IMR-90 (cell line): ENCODE data around the gene OR8J3. TPM values are rescaled to one million over a fixed set of nuclear protein-coding genes. Genes with fewer than 3 reads are reported as not detected.

ENCODE experiments used
- ATAC-seq: fragments of 200-7000 bp; cut with Tn5 transposase; 2 replicates; pipeline ENCODE4 v1.9.1; 2020; ENCODE audit warnings: low read depth, mild to moderate bottlenecking, moderate library complexity
- BruUV-seq: library from RNA; stranded (reverse); fragments of 400-500 nt; replicated peaks from 2 replicates; lab custom pipeline; 2021; lab: Mats Ljungman, UMichigan
- CTCF ChIA-PET: fragments of 300-600 bp; formaldehyde crosslinking; extraction: SDS; loops from one replicate; lab custom pipeline; 2021; ENCODE audit warnings: antibody characterized with exemption; lab: Yijun Ruan, JAX
- POLR2A ChIA-PET: fragments of 300-600 bp; sonication (Branson Sonifier 250); formaldehyde crosslinking; loops from one replicate; lab custom pipeline; 2022; ENCODE audit warnings: antibody characterized with exemption; ENCODE audit not compliant: unreplicated experiment; lab: Charles Lee
- DNase-seq: peaks from one replicate; pipeline ENCODE4 v3.0.0; 2013
- H2AFZ ChIP-seq: replicated peaks from 2 replicates; pipeline ENCODE3; 2013; ENCODE audit warnings: low read length, mild to moderate bottlenecking; ENCODE audit not compliant: poor library complexity
- H2AK5ac ChIP-seq: 2 replicates; pipeline ENCODE4 v1.6.1; 2013; ENCODE audit warnings: low read depth, low read length, inconsistent platforms
- H2AK9ac ChIP-seq: replicated peaks from 2 replicates; pipeline ENCODE3; 2013; ENCODE audit warnings: mild to moderate bottlenecking, low read depth, low read length, moderate library complexity; ENCODE audit not compliant: poor library complexity
- H2BK120ac ChIP-seq: 2 replicates; pipeline ENCODE4 v1.6.1; 2013; ENCODE audit warnings: low read depth, low read length, inconsistent platforms
- H2BK15ac ChIP-seq: 3 replicates; pipeline ENCODE4 v1.6.1; 2013; ENCODE audit warnings: low read depth, low read length, inconsistent platforms
- H2BK20ac ChIP-seq: 2 replicates; pipeline ENCODE4 v1.6.1; 2013; ENCODE audit warnings: low read depth, mild to moderate bottlenecking, inconsistent platforms, low read length, moderate library complexity
- H2BK5ac ChIP-seq: 2 replicates; pipeline ENCODE4 v1.6.1; 2013; ENCODE audit warnings: mild to moderate bottlenecking, low read depth, low read length, inconsistent platforms; ENCODE audit not compliant: poor library complexity, severe bottlenecking
- H3K14ac ChIP-seq: replicated peaks from 2 replicates; pipeline ENCODE4 v1.6.1; 2013; ENCODE audit warnings: low read depth, low read length, inconsistent platforms
- H3K18ac ChIP-seq: 2 replicates; pipeline ENCODE4 v1.6.1; 2013; ENCODE audit warnings: low read depth, low read length, control low read depth
- H3K23ac ChIP-seq: 2 replicates; pipeline ENCODE4 v1.6.1; 2013; ENCODE audit warnings: low read depth, low read length, inconsistent platforms
- H3K27ac ChIP-seq: 2 replicates; pipeline ENCODE4 v1.5.1; 2013; ENCODE audit warnings: mild to moderate bottlenecking, control low read depth, low read length; ENCODE audit not compliant: insufficient read depth
- H3K27me3 ChIP-seq: 2 replicates; pipeline ENCODE4 v1.6.1; 2013; ENCODE audit warnings: low read length; ENCODE audit not compliant: control insufficient read depth, insufficient read depth
- H3K36me3 ChIP-seq: 2 replicates; pipeline ENCODE4 v1.6.1; 2013; ENCODE audit warnings: low read length, mixed read lengths; ENCODE audit not compliant: control insufficient read depth, insufficient read depth
- H3K4ac ChIP-seq: 2 replicates; pipeline ENCODE4 v1.6.1; 2013; ENCODE audit warnings: low read depth, low read length, inconsistent platforms
- H3K4me1 ChIP-seq: 2 replicates; pipeline ENCODE4 v1.6.1; 2013; ENCODE audit warnings: low read length, mixed read lengths; ENCODE audit not compliant: control insufficient read depth, insufficient read depth
- H3K4me2 ChIP-seq: 2 replicates; pipeline ENCODE4 v1.6.1; 2013; ENCODE audit warnings: low read depth, mild to moderate bottlenecking, control low read depth, low read length, moderate library complexity
- H3K4me3 ChIP-seq: 2 replicates; pipeline ENCODE4 v1.5.1; 2013; ENCODE audit warnings: low read depth, mild to moderate bottlenecking, control low read depth, low read length, moderate library complexity; ENCODE audit not compliant: insufficient read depth
- H3K56ac ChIP-seq: 2 replicates; pipeline ENCODE4 v1.6.1; 2013; ENCODE audit warnings: low read length, inconsistent platforms; ENCODE audit not compliant: insufficient read depth; ENCODE audit errors: extremely low read depth
- H3K79me1 ChIP-seq, 2 experiments: 2 replicates each; pipeline ENCODE4 v1.6.1; 2013; ENCODE audit warnings: low read length in 2 of 2, inconsistent platforms in 1 of 2, low read depth in 1 of 2
- H3K9ac ChIP-seq: 2 replicates; pipeline ENCODE4 v1.6.1; 2013; ENCODE audit warnings: low read depth, low read length, control low read depth
- H3K9me1 ChIP-seq: 2 replicates; pipeline ENCODE4 v1.6.1; 2013; ENCODE audit warnings: low read length, inconsistent platforms; ENCODE audit not compliant: insufficient read depth
- H3K9me3 ChIP-seq: 2 replicates; pipeline ENCODE4 v1.6.1; 2013; ENCODE audit warnings: low read length; ENCODE audit not compliant: control insufficient read depth, insufficient read depth
- H4K20me1 ChIP-seq: 2 replicates; pipeline ENCODE4 v1.6.1; 2013; ENCODE audit warnings: low read length, inconsistent platforms; ENCODE audit not compliant: insufficient read depth
- H4K5ac ChIP-seq: 2 replicates; pipeline ENCODE4 v1.6.1; 2013; ENCODE audit warnings: mild to moderate bottlenecking, low read depth, low read length, control low read depth
- H4K8ac ChIP-seq, 2 experiments: 2 replicates each; pipeline ENCODE4 v1.6.1; 2013; ENCODE audit warnings: low read depth in 2 of 2, low read length in 2 of 2, control low read depth in 1 of 2, inconsistent platforms in 1 of 2
- H4K91ac ChIP-seq: 2 replicates; pipeline ENCODE4 v1.6.1; 2013; ENCODE audit warnings: low read depth, low read length, inconsistent platforms; ENCODE audit not compliant: insufficient read depth
- BHLHE40 ChIP-seq: fragments of 150-350 bp; IDR thresholded peaks from 2 replicates; pipeline ENCODE4 v1.6.1; 2016; ENCODE audit warnings: mild to moderate bottlenecking, low read depth, low read length
- CEBPB ChIP-seq: IDR thresholded peaks from 2 replicates; pipeline ENCODE4 v1.6.1; 2012; ENCODE audit warnings: low read depth, low read length, improper control_type of control experiment
- CHD1 ChIP-seq: IDR thresholded peaks from 2 replicates; pipeline ENCODE4 v1.6.1; 2012; ENCODE audit warnings: low read depth, low read length, improper control_type of control experiment
- CTCF ChIP-seq: conservative IDR thresholded peaks from 2 replicates; pipeline ENCODE4 v1.5.1; 2012; ENCODE audit warnings: mild to moderate bottlenecking, low read depth, low read length, improper control_type of control experiment
- FOS ChIP-seq: fragments of 150-350 bp; IDR thresholded peaks from 2 replicates; pipeline ENCODE4 v1.6.1; 2016; ENCODE audit warnings: low read depth, low read length
- MAFK ChIP-seq: IDR thresholded peaks from 2 replicates; pipeline ENCODE4 v1.6.1; 2012; ENCODE audit warnings: low read depth, low read length, improper control_type of control experiment
- MXI1 ChIP-seq: IDR thresholded peaks from 2 replicates; pipeline ENCODE4 v1.6.1; 2012; ENCODE audit warnings: low read depth, mild to moderate bottlenecking, low read length, moderate library complexity, borderline replicate concordance
- RAD21 ChIP-seq: IDR thresholded peaks from 2 replicates; pipeline ENCODE4 v1.6.1; 2012; ENCODE audit warnings: low read length, improper control_type of control experiment
- RCOR1 ChIP-seq: IDR thresholded peaks from 2 replicates; pipeline ENCODE4 v1.6.1; 2012; ENCODE audit warnings: mild to moderate bottlenecking, low read length, improper control_type of control experiment; ENCODE audit not compliant: insufficient replicate concordance
- SMC3 ChIP-seq: fragments of 150-350 bp; IDR thresholded peaks from 2 replicates; pipeline ENCODE4 v1.6.1; 2016; ENCODE audit warnings: low read depth, mild to moderate bottlenecking, antibody characterized with exemption, low read length, moderate library complexity
- WGBS, 2 experiments: methylation state at CpG; one replicate each; pipeline versions ENCODE4 v1.1.5 to v1.1.7; 2013; ENCODE audit warnings: missing lambda C conversion rate in 2 of 2; ENCODE audit not compliant: insufficient read length in 1 of 2; ENCODE audit errors: extremely low coverage in 2 of 2; 5-methylcytosine and 5-hydroxymethylcytosine counted together
- dilution Hi-C: fragments of 300-500 bp; cut with HindIII; formaldehyde crosslinking; loops from one replicate; pipeline ENCODE4 v1.14.3; 2018; ENCODE audit warnings: low sequenced_read_pairs; ENCODE audit not compliant: unreplicated experiment
- in situ Hi-C: fragments of 300-500 bp; cut with MboI; formaldehyde crosslinking; loops from 3 replicates; pipeline ENCODE4 v1.14.3; 2019; ENCODE audit warnings: low sequenced_read_pairs, inconsistent platforms, mixed read lengths
- intact Hi-C: fragments of 100-400 bp; cut with micrococcal nuclease; formaldehyde crosslinking; loops from 2 replicates; pipeline ENCODE4 v1.10.0; 2022
- microRNA-seq, 2 experiments: library from miRNA; stranded (forward) in 1 of 2; unstranded in 1 of 2; fragments of 10-50 nt in 1 of 2; fragments of <30 nt in 1 of 2; gene quantifications in 1 of 2; microRNA quantifications in 1 of 2; one replicate each; pipeline versions ENCODE3 to v1.1.0; 2013 to 2020; ENCODE audit not compliant: insufficient read depth in 1 of 2, insufficient read length in 1 of 2, unreplicated experiment in 1 of 2
- polyA plus RNA-seq, 3 experiments: library from polyadenylated mRNA; depleted of rRNA; stranded (reverse); fragments of >200 nt; gene quantifications; 2 replicates each; pipeline ENCODE4 v1.2.3, GENCODE V29; 2012; ENCODE audit warnings: low replicate concordance in 1 of 3
- small RNA-seq, 5 experiments: library from RNA; depleted of rRNA; stranded (forward); fragments of <200 nt; gene quantifications; one replicate each; pipeline ENCODE3, GENCODE V24; 2012
- total RNA-seq: library from RNA; depleted of rRNA; stranded (reverse); fragments of >200 nt; gene quantifications from 2 replicates; pipeline ENCODE4 v1.2.3, GENCODE V29; 2012; rRNA removed

OR8J3 gene
- total and polyA plus RNA-seq, 2 of the 4 experiments (the other 2 are of a cell fraction) = not detected

- no peak overlapping the region for H4K91ac ChIP-seq
- H2BK120ac ChIP-seq = no peak overlapping the region
- H4K20me1 ChIP-seq = no peaks in the 10 kb centered on the region
- intact Hi-C loops (no loop called here), in situ Hi-C loops (no loop called here), dilution Hi-C loops (no loop called here)
- no peak overlapping the region for H2AK5ac ChIP-seq
- no peak overlapping the region for H3K4me3 ChIP-seq
- no peak overlapping the region for H3K56ac ChIP-seq
- POLR2A ChIA-PET = no interaction called here
- no peak overlapping the region for H2AK9ac ChIP-seq
- no peak overlapping the region for H2AFZ ChIP-seq
- H2BK15ac ChIP-seq = no peak overlapping the region
- H3K14ac ChIP-seq = no peak overlapping the region
- no peak overlapping the region for H3K27ac ChIP-seq
- no peak overlapping the region for H2BK5ac ChIP-seq
- H3K27me3 ChIP-seq = no peaks in the 10 kb centered on the region
- H3K4me2 ChIP-seq = no peak overlapping the region
- H3K18ac ChIP-seq = no peak overlapping the region
- WGBS, 2 experiments = no CpG with 5 or more reads among the region's 3 CpGs
- TF ChIP-seq RAD21 (no peak), BHLHE40 (no peak), CHD1 (no peak), RCOR1 (no peak), CEBPB (no peak), FOS (no peak), CTCF (no peak), SMC3 (no peak), MAFK (no peak), MXI1 (no peak)
- no peak overlapping the region for H3K4ac ChIP-seq
- DNase-seq (no peak), ATAC-seq (no peak)
- no peak overlapping the region for H3K23ac ChIP-seq
- H3K9me3 ChIP-seq = no peaks in the 10 kb centered on the region; the same call in 1 of the 2 replicates
- H3K79me1 ChIP-seq = no peaks in the 10 kb centered on the region
- no peak overlapping the region for H4K5ac ChIP-seq
- no peaks in the 10 kb centered on the region for H3K9me1 ChIP-seq
- H4K8ac ChIP-seq = no peak overlapping the region
- BruUV-seq = no TSS peak
- H2BK20ac ChIP-seq = no peak overlapping the region
- H3K36me3 ChIP-seq = no peaks in the 10 kb centered on the region
- no peaks in the 10 kb centered on the region for H3K4me1 ChIP-seq
- no peak overlapping the region for H3K9ac ChIP-seq
- CTCF ChIA-PET = no interaction called here
These were observed 50.3 kb downstream of the OR8J3 start for GRCh38 chr11:56089697-56090096.

Small RNAs within 50 kb of the gene (microRNA-seq; reads per million reads assigned to microRNA genes)
- not detected for gene OR8I4P (ENCODE audit: insufficient read depth, insufficient read length)

Small RNAs within 50 kb of the gene (small RNA-seq; reads per million reads assigned to genes)
- gene OR8I4P = 0 reads per million in 5 experiments

Other genes with a start within 250 kb of the OR8J3 start
- not detected in 2 replicates for gene OR5W2, start 225.6 kb downstream of the OR8J3 start, total RNA-seq
- gene OR5W2, start 225.6 kb downstream of the OR8J3 start, polyA plus RNA-seq (2012; rRNA removed) = not detected in 2 replicates
- not detected in 2 replicates for gene OR5I1, start 203.8 kb downstream of the OR8J3 start, total RNA-seq
- not detected in 2 replicates for gene OR5I1, start 203.8 kb downstream of the OR8J3 start, polyA plus RNA-seq (2012; rRNA removed)
- gene OR10AG1, start 170.3 kb downstream of the OR8J3 start, total RNA-seq = not detected in 2 replicates
- gene OR10AG1, start 170.3 kb downstream of the OR8J3 start, polyA plus RNA-seq (2012; rRNA removed) = not detected in 2 replicates
- gene OR5F1, start 145.6 kb downstream of the OR8J3 start, total RNA-seq = not detected in 2 replicates
- not detected in 2 replicates for gene OR5F1, start 145.6 kb downstream of the OR8J3 start, polyA plus RNA-seq (2012; rRNA removed)
- not detected in 2 replicates for gene OR5AS1, start 112.5 kb downstream of the OR8J3 start, total RNA-seq
- gene OR5AS1, start 112.5 kb downstream of the OR8J3 start, polyA plus RNA-seq (2012; rRNA removed) = not detected in 2 replicates
- not detected in 2 replicates for gene OR8I2, start 46.9 kb downstream of the OR8J3 start, total RNA-seq
- not detected in 2 replicates for gene OR8I2, start 46.9 kb downstream of the OR8J3 start, polyA plus RNA-seq (2012; rRNA removed)
- gene OR8H2, start 36.5 kb downstream of the OR8J3 start, total RNA-seq = not detected in 2 replicates
- not detected in 2 replicates for gene OR8H2, start 36.5 kb downstream of the OR8J3 start, polyA plus RNA-seq (2012; rRNA removed)
- not detected in 2 replicates for gene OR8H3, start 17.8 kb downstream of the OR8J3 start, total RNA-seq
- not detected in 2 replicates for gene OR8H3, start 17.8 kb downstream of the OR8J3 start, polyA plus RNA-seq (2012; rRNA removed)
- not detected in 2 replicates for gene OR8K5, start 20.1 kb upstream of the OR8J3 start, total RNA-seq
- not detected in 2 replicates for gene OR8K5, start 20.1 kb upstream of the OR8J3 start, polyA plus RNA-seq (2012; rRNA removed)
- gene OR5J2, start 36.4 kb upstream of the OR8J3 start, total RNA-seq = not detected in 2 replicates
- gene OR5J2, start 36.4 kb upstream of the OR8J3 start, polyA plus RNA-seq (2012; rRNA removed) = not detected in 2 replicates
- not detected in 2 replicates for gene OR5T2, start 94.1 kb upstream of the OR8J3 start, total RNA-seq
- gene OR5T2, start 94.1 kb upstream of the OR8J3 start, polyA plus RNA-seq (2012; rRNA removed) = not detected in 2 replicates
- gene OR5T3, start 112.1 kb upstream of the OR8J3 start, total RNA-seq = not detected in 2 replicates
- gene OR5T3, start 112.1 kb upstream of the OR8J3 start, polyA plus RNA-seq (2012; rRNA removed) = not detected in 2 replicates
- gene OR5T1, start 134.0 kb upstream of the OR8J3 start, total RNA-seq = not detected in 2 replicates
- gene OR5T1, start 134.0 kb upstream of the OR8J3 start, polyA plus RNA-seq (2012; rRNA removed) = not detected in 2 replicates
- gene OR8H1, start 152.1 kb upstream of the OR8J3 start, total RNA-seq = not detected in 2 replicates
- gene OR8H1, start 152.1 kb upstream of the OR8J3 start, polyA plus RNA-seq (2012; rRNA removed) = not detected in 2 replicates
- gene OR8K3, start 174.9 kb upstream of the OR8J3 start, total RNA-seq = not detected in 2 replicates
- not detected in 2 replicates for gene OR8K3, start 174.9 kb upstream of the OR8J3 start, polyA plus RNA-seq (2012; rRNA removed)
- gene OR8K1, start 205.8 kb upstream of the OR8J3 start, total RNA-seq = not detected in 2 replicates
- not detected in 2 replicates for gene OR8K1, start 205.8 kb upstream of the OR8J3 start, polyA plus RNA-seq (2012; rRNA removed)
- not detected in 2 replicates for gene OR8J1, start 214.1 kb upstream of the OR8J3 start, total RNA-seq
- gene OR8J1, start 214.1 kb upstream of the OR8J3 start, polyA plus RNA-seq (2012; rRNA removed) = not detected in 2 replicates
- not detected in 2 replicates for gene OR8U1, start 235.4 kb upstream of the OR8J3 start, total RNA-seq
- gene OR8U1, start 235.4 kb upstream of the OR8J3 start, polyA plus RNA-seq (2012; rRNA removed) = not detected in 2 replicates